Limb (tissue), 2 donors: ENCODE measurements around the gene VASN.

Experiments used
- DNase-seq, 2 donors: peaks; one replicate each; pipeline ENCODE4 v3.0.0-alpha.2; 2016; ENCODE audit errors: extremely low spot score in 2 of 2

The VASN gene

GRCh38 chr16:4370570-4371356, 885 bp upstream of the VASN start:
- DNase-seq = no peak

GRCh38 chr16:4372001-4372577, 441 bp downstream of the VASN start:
- no peak for DNase-seq

- DNase-seq = no peak
Measured at GRCh38 chr16:4372578-4373355, 1.1 kb downstream of the VASN start.

- DNase-seq = no peak
Measured at GRCh38 chr16:4373356-4373908, 1.8 kb downstream of the VASN start.

GRCh38 chr16:4373909-4374742, 2.5 kb downstream of the VASN start:
- peak; percentile 75 to 88 for DNase-seq

- DNase-seq = no peak
Measured at GRCh38 chr16:4375717-4376116, 4.1 kb downstream of the VASN start.

GRCh38 chr16:4376126-4376892, 4.7 kb downstream of the VASN start:
- DNase-seq = peak in 1 of 2 donors; percentile 72

- DNase-seq = peak in 1 of 2 donors; percentile 46
Measured at GRCh38 chr16:4376893-4377572, 5.4 kb downstream of the VASN start.

GRCh38 chr16:4377573-4378154, 6.0 kb downstream of the VASN start:
- no peak for DNase-seq

GRCh38 chr16:4378161-4378666, 6.6 kb downstream of the VASN start:
- DNase-seq = no peak

GRCh38 chr16:4378999-4379690, 7.5 kb downstream of the VASN start:
- no peak for DNase-seq

GRCh38 chr16:4380119-4381063, 8.7 kb downstream of the VASN start:
- peak in 1 of 2 donors; percentile 68 for DNase-seq

- no peak for DNase-seq
Measured at GRCh38 chr16:4381072-4381934, 9.7 kb downstream of the VASN start.

- DNase-seq = no peak
Measured at GRCh38 chr16:4381935-4382794, 10.5 kb downstream of the VASN start.

GRCh38 chr16:4382795-4383357, 11.2 kb downstream of the VASN start:
- no peak for DNase-seq
